HL-60 (cell line): ENCODE measurements around the gene CD209.
A peak's percentile ranks its signal among the peaks of the same experiment; 100 is the strongest.

Experiments
- DNase-seq, 2 experiments: peaks; one replicate each; pipeline ENCODE4 v3.0.0-alpha.2; 2010 to 2020; ENCODE audit warnings: low read depth in 1 of 2, low spot score in 1 of 2
- H3K27ac ChIP-seq: fragments of 250-450 bp; sonication (Bioruptor Pico); replicated peaks from 2 replicates; pipeline ENCODE4 v1.5.1; 2020; ENCODE audit warnings: mild to moderate bottlenecking, moderate library complexity
- H3K27me3 ChIP-seq: fragments of 250-450 bp; sonication (Bioruptor Pico); 2 replicates; pipeline ENCODE4 v1.5.1; 2021; ENCODE audit warnings: mild to moderate bottlenecking, moderate library complexity; ENCODE audit not compliant: insufficient read depth, poor library complexity, severe bottlenecking
- H3K4me3 ChIP-seq: replicated peaks from 2 replicates; pipeline ENCODE4 v1.5.1; 2011; ENCODE audit warnings: mild to moderate bottlenecking, control low read depth, low read length; ENCODE audit not compliant: insufficient read depth
- CTCF ChIP-seq: IDR thresholded peaks from one replicate; pipeline ENCODE4 v1.5.1; 2011; ENCODE audit warnings: low read length, control low read depth, inconsistent platforms; ENCODE audit not compliant: insufficient read depth
- GABPA ChIP-seq: IDR thresholded peaks from 2 replicates; pipeline ENCODE4 v1.6.1; 2012; ENCODE audit warnings: low read depth
- POLR2AphosphoS5 ChIP-seq: IDR thresholded peaks from 2 replicates; pipeline ENCODE4 v1.6.1; 2012; ENCODE audit warnings: low read depth
- REST ChIP-seq: IDR thresholded peaks from 2 replicates; pipeline ENCODE4 v1.6.1; 2012; ENCODE audit warnings: low read depth; ENCODE audit not compliant: insufficient replicate concordance
- SPI1 ChIP-seq: IDR thresholded peaks from 2 replicates; pipeline ENCODE4 v1.6.1; 2012; ENCODE audit warnings: low read depth, mild to moderate bottlenecking, borderline replicate concordance

Gene CD209

GRCh38 chr19:7716762-7717161 is 30.6 kb downstream of the CD209 start:
- DNase-seq, result no peak
- no peak for TF ChIP-seq CTCF
- no peak for TF ChIP-seq SPI1
- no peak for TF ChIP-seq GABPA
- no peak for TF ChIP-seq REST
- no peak overlapping the region; the same call in 1 of the 2 replicates for H3K27ac ChIP-seq
- no peak overlapping the region for H3K4me3 ChIP-seq
- H3K27me3 ChIP-seq, result no peaks in the 10 kb centered on the region

GRCh38 chr19:7715671-7716070 is 31.7 kb downstream of the CD209 start:
- DNase-seq, result no peak
- Histone ChIP-seq H3K27ac (peak overlapping the region; percentile 85), H3K27me3 (no peaks in the 10 kb centered on the region), H3K4me3 (no peak overlapping the region)
- TF ChIP-seq POLR2AphosphoS5 (no peak), REST (no peak), SPI1 (no peak)

GRCh38 chr19:7710616-7711015 is 36.7 kb downstream of the CD209 start:
- Histone ChIP-seq H3K27ac (peak overlapping the region; percentile 11; the same call in 1 of the 2 replicates), H3K4me3 (no peak overlapping the region), H3K27me3 (no peaks in the 10 kb centered on the region)
- peak in 1 of 2 experiments; percentile 28 for DNase-seq
- no peak for TF ChIP-seq REST
- no peak for TF ChIP-seq POLR2AphosphoS5
- no peak for TF ChIP-seq CTCF
- TF ChIP-seq GABPA, result no peak
- no peak for TF ChIP-seq SPI1
